GM18519 (cell line): ENCODE data around the gene CAPZB.
"Not testable (repeated sequence)": the region's sequence is repeated elsewhere in the genome, so short reads cannot be mapped to it uniquely, and the experiment has no call there.

Source experiments
- ATAC-seq: cut with Tn5 transposase; IDR thresholded peaks from one replicate; pipeline ENCODE4 v1.9.1; 2021; ENCODE audit warnings: mild to moderate bottlenecking, moderate library complexity; ENCODE audit not compliant: unreplicated experiment, low FRiP score

The CAPZB gene

DNA sequence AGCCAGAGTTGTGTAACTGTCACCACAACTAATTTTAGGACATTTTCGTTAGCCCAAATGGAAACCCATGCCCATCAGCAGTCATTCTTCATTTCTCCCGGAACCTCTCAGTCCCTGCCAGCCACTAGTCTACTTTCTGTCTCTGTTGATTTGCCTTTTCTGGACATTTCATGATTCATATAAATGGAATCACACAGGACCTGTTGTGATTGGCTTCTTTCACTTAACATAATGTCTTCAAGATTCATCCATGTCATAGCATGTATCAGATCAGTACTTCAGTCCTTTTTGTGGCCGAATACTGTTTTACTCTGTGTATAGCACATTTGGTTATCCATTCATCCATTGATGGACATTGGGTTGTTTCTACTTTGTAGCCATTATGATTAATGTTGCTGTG lies 166.1 kb downstream of the CAPZB start:
- ATAC-seq, result no peak

DNA sequence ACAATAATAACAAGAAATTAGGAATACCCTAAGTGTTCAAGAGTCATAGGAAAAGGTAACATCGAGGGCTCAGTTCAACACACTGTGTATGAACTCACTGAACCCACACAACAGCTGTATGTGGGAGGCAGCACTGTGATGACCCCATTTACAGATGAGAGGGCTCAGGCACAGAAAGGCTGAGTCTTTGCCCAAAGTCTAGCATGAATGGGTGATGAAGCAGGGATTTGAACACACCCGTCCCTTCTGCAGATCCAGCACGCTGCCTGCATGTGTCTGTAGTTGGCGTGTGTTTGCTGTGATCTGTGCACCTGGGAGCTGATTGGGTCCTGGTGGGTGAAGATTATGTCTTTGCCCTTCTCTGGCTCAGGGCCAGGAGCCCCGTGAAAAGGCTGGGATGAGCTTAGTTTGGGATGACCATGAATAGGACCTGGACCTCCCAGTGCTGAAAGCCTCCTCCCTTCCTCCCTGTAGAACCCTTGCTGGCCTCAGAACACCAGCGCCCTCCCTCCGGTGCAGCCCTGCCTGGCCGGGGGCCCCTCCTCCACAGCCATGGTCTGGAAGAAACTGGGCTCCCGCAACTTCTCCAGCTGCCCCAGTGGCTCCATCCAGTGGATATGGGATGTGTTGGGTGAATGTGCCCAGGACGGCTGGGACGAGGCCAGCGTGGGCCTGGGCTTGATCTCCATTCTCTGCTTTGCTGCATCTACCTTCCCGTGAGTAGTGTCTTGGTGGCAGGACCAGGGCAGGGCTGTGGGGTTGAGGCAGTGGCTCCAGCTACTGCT lies 168.0 kb downstream of the CAPZB start:
- no peak for ATAC-seq

DNA sequence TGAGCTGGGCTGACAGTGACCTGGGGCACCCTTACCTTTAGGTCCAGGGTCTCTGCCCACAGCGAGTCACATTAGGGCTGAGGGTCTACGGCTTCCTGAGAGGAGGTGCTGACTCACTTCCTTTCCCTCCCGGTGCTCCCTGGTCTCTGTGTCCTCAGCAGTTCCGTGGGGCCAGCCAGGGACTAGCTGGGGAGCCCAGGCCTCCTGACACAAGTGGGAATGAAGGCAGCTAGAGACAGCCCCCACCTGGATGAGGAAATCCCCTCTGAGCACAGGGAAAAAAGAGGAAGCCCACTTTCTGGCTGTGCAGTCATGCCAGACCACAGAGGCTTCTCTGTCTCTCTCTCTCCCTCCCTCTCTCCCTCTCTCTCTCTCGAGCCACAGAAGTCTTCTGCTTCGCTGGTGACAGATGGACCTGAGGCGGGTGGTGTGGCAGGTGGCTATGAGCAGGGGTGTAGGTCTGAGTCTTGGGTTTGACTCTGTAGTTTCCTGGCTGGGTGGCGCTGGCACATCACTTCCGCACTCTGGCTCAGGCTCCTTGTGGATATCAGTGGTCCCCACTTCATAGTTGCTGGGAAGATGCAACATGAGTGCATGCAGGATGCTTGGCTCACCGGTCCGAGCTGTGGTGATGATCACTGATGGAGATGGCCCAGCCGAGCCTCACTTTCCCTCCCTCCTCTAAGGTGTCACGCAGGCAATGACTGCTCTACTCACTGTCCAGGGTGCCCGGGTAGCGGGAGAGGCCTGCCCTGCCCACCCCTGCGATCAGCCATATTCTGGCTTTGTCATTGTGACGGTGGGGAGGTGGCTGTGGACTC lies 169.8 kb downstream of the CAPZB start:
- no peak for ATAC-seq

DNA sequence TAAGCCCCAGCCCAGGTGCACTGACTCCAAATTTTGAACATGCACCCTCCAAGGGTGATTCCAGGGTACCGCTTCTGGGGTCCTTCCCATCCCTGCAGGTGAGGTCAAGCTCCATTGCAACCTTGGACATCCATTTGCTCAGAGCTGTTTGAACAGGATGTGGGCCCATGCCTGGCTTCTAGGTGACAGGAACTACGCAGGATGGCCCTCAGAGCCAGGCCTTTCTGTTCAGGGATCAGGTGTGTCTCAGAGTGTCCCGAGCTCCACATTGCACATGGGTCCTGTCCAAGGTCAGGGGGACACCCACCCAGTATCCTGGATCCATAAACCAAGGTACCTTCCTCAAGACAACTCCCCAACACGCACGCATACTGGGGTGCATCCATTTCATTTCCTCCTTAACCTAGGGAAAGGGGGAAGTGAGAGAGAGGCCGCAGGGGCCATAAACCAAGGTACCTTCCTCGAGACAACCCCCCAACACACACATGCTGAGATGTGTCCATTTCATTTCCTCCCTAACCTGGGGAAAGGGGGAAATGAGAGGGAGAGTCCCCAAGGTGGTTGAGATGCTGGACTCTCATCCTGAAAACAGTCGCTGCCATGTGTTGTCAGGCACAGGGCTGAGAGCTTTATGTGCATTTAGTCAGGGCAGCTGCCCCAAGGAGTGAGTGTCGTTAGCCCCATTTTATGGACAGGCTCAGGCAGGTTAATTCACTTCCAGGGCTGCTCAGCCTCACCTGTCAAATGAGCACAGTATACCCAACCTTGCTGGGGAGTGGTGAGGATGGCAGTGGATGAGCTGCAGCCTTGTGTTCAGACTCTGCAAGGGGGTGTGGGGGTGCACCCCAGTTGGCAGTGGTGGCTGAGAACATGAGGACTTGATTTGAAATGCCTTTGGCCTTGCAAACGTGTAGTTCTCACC lies 171.1 kb downstream of the CAPZB start:
- no peak for ATAC-seq

DNA sequence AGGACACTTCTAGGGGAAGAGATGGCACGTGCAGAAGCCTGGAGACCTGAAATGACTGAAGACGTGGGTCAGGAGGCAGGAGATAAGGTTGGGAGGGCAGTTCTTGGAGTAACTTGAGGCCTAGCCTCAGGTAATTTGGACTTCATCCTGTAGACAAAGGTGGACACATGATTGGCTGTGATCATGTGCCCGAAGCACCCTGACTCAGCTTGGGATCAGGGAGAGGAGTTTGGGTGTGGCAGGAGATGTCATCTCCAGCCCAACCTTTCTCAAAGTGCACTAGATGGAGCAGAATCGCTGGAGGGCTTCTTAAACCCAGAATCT lies 171.7 kb downstream of the CAPZB start:
- ATAC-seq, result no peak

DNA sequence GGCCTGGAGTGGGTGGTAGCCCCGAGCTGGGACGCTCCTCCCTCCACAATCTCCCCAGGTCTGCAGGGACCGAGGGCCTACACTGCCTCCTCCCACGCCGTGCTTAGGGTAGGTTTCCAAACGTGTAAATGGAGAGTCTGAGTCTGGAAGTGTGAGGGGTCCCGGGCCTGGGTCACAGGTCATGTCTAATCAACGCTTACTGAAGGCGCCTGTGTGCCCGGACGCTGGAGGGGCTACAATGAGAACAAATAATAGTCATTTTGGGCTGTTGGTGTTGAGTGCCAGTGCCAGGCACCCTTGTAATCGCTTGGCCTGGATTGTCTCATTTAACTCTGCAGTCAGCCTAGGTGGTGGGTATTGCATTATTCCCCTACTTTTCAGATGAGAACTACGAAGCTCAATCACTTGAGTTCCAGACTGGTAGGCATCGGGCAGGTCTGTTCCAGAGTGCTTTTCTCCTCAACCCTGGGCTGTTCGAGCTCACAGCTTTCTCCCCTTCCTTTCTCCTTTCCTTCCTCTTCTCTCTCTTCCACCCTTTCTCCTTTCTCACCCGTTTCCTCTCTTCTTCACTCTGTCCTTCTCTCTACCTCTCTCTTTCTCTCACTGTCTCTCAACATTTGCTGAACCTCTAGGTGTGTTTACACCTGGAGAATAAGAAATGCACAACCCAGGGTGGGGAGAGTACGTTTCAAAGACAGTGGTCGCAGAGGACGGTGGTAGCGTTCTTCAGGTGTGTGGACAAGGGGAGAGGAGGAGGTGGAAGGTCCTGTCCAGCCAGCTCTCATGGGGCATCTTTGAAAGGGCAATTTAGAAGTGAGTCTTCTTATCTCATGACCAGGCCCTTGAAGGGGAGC lies 172.3 kb downstream of the CAPZB start:
- ATAC-seq, result peak; percentile 3

DNA sequence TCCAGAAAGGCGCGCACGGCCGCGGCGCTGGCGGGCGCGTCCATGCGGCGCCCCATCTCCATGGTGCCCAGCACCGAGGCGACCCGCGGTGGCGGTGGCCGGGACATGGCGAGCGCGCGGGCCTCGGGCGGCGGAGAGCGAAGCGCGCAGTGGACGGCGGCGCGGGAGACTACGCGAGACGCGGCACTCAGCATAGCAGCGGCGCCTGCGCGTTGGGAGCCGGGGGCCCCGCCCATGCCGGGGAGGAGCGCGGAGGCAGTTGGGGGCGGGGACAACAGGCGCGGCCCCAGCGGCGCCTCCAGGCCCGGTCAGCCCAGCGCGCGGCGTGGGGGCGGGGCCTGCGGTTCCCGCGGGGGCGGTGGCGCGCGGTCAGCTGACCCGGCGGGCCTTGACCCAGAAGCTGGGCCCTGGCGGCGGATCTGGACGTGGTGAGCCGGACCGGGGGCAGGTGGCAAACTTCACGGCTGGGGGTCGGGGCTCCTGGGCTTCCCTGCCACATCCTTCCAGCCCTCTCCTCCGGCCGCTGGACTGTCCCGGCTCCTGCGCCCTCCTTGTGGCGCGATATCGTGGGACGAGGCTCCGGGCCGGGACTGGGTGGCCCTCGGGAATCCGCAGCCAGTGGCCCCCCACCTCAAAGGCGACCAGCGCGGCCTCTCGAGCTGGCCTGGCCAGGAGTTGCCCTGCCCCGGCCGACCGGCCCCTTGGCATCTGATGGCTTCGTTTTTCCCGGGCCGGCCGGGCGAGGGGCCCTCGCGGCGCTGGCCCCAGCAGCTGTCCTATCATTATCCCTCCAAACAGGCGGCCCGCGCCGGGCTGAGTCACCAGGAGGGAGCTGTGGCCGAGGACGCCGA lies 173.2 kb downstream of the CAPZB start, which contains the start of the genes AKR7A2 and SLC66A1:
Gene AKR7A2 (minus strand): TSS at position 214 of the 851 bp plus-strand sequence. CDS start 20 bp downstream, at position 194.
Gene SLC66A1 (plus strand): TSS at position 396 of the 851 bp plus-strand sequence. CDS start 5,352 bp downstream, outside the sequence.
- peak; percentile 67 for ATAC-seq

DNA sequence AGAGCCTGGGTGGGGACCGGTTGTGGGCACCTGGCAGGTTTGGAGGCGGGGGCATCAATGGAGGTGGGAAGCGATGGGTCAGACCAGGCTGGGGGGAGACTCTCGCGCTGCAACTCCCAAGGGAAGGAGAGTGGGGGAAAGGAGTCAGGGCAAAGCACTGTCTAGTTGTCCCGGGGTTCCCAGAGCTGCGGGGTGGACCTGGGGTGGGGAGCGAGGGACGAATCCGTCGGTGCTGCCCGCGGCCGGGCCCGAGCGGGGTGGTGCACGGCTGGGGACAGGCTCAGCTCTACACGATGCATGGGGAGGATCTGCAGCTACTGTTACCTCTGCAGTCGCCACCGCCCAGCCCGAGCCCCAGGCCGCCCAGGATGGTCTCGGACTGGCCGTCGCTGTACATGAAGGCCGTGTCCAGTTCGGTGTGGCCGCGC lies 173.8 kb downstream of the CAPZB start:
- no peak for ATAC-seq

DNA sequence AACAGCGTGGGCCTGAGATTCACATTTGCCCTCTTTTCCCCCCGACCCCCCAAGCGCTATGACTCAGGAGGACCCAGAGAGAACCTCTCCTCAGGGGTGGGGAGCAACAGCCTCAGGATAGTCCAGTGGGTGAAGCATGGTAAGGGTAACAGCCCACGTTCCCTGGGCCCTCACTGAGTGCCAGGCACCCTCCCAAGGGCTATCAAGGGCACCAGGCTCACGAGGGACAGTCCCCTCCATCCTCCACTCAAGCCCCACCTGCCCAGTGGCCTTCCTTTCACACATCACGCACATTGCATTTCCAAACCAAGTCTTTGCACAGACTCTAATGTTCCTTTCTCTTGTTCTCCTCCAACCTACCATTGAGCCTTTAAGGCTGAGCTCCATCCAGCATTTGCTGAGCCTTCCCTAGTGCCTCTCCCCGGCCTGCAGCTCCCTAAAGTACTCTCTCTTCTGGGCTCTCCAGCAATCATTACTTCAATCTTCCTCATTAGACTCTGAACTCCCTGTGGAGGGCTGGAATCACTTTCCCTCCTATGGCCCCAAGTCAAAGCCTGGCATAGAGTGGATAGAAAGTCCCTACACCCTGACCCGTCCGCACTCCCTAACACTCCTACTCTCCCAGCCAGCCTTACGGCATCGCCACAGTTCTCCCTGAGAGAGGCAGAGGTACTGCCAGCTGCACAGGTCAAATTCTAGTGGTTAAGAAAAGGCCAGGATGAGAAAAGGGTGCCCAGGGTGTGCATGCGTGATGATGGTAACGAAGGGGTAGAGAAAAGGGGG lies 174.4 kb downstream of the CAPZB start:
- ATAC-seq, result no peak

DNA sequence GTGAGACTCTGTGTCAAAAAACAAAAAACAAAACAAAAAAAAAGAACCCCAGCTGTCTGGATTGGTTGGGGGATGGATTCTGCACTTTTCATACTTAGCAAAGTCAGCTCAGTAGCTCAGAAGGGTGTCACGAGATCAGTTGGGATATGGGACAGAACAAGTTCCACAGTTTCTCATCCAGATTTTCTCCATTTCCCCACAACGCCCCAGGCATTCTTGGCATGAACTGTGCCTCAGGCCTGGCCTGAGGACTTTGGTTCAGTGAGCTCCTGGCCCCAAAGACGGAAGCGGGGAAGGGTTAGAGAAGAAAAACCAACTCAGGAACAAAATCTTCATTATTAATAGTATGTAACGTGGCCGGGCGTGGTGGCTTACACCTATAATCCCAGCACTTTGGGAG lies 175.3 kb downstream of the CAPZB start:
- ATAC-seq, result no peak

DNA sequence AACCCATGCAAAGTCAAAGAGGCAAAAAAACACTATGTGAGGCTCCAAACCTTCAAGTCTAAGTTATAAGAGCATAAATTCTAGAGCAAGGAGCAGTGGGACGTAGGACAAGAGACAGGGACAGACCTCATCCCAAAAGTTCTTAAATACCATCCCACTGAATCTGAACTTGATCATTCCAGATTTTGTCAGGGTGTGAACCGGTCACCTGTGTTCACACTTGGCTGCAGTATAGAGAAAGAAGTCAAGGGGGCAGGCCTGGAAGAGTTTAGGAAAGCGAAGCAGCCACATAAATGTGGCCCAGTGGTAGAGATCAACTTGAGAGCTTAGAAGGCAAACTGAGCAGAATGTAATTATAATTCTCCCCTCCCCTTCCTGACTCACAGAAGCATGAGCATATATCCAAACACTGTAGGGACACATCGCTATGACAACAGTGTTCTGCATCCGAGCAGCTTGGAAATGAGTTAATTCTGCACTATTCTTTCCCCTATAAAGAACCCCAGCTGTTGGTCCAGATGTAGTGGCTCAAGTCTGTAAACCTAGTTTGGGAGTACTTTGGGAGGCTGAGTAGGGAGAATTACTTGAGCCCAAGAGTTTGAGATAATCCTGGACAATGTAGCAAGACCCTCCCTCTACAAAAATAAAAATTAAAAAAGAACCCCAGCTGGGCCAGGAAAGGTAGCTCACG lies 176.1 kb downstream of the CAPZB start:
- no peak for ATAC-seq

DNA sequence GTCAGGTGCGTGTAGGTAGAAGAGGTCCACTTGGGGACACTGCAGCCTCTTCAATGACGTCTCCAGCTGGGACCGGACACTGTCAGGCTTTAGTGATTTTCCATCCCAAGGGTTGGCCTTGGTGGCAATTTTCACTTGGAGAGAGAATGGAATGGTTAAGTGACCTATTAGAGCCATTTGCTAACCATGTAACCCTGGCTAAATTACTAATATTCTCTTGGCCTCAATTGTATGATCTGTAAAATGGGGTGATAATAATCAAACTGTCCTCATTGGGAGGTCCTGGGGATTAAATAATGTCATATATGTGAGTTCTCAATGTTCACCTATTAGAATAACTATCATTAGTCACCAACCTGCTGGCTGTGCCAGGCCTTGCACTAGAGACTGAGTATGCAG lies 176.8 kb downstream of the CAPZB start:
- ATAC-seq, result no peak

DNA sequence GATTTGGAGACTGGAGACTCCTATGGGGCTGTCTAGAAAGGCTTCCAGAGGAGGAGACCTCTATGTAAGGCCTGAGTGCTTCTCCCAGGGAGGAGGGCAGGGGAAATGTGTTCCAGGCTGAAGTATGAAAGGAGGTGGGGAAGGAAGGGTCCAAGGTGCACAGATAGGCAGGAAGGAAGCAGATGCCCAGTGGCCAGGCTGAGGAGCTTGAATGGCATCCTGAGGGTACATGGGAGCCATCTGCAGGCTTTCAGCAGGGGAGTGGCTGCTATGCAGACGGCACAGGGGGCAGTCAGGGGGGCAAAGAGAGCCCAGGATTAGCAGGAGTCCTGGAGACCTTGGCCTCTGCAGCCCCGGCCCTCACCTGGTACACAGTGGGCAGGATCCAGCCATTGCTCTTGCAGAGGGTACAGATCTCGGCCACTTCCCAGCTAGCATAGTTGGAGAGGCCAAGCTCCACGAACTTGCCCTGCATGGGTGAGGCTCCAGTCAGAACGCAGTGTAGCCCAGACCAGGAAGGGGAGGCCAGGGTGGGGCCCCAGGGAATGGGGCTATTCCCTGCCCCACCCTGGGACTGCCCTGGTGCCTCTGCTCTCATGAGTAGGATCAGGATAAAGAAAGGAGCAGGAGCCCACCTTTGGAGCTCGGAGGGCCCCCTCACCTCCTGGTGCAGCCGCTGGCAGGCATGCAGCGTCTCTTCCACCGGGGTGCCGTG lies 177.4 kb downstream of the CAPZB start:
- no peak for ATAC-seq

DNA sequence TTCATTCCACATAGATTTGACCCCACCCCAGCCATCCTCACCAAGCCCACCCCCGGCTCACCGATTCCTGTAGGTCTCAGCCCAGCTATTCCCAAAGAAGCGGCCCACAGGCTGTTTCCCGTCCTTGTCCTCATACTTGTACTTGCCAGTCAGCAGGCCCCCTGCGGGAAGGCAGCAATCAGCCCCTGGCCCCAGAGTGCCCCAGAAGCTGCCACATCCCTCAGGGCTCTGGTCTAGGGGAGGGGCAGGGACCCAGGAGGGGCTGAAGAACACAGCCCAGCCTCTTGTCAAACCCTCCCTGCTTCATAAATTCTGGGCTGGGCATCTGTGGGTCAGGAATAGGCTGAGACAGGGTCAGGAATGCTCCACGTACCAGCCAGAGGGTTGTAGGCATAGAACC lies 178.4 kb downstream of the CAPZB start:
- no peak for ATAC-seq

DNA sequence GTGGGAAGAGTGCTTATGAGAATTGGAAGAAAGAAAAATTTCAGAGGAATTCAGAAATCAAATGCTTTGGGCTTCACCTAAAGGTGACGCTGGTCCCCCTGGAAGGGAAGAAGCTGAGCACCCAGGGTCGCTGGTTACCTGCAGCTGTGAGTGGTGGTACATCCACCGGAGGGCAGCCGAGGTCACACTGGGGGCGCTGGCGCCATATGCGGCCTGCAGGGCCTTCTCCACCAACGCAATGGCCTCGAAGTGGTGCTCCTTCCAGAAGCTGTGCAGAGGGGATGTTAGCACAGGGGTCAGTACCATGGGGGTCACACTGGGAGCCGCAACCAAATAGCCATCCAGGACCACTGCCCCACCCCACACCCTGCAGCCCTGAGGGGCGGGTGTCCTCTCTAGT lies 179.5 kb downstream of the CAPZB start:
- ATAC-seq, result no peak

DNA sequence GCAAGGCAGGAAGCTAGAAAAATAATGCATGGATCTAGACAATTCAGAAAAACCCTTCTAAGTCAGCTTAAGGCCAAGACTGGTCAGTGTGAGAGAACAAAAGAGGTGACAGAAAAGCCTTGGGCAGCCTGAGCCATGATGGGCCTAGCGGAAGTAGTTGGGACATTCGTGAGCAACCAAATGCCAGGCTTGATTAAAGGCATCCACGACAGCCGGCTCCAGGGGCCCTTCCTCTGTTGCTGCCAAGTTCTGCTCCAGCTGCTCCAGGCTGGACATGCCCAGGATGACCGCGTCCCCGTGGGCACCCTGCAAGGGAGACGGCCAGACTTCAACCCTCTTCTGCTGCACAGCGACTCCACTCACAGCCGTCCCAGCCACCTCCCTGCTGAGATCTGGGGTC lies 181.3 kb downstream of the CAPZB start:
- ATAC-seq, result not testable (repeated sequence)

DNA sequence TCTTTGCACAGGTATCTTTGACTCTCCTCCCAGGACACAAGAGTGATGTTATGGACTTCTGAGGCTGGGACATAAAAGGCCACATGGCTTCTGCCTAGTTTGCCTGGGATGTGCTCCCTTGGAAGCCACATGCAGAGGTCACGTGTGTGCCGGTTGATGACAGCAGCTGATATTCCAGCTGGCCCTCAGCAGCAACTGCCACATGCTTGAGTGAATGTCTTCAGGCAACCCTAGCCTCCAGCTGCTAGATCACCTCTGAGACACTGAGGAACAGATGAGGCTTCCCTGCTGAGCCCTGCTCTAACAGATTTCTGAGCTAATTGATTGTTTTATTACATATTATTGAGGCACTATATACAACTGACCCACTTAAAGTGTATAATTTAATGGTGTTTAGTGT lies 185.1 kb downstream of the CAPZB start:
- no peak for ATAC-seq
